Gastroesophageal sphincter (tissue), 4 donors: ENCODE measurements around the gene OR2D3. TPM values are rescaled to one million over a fixed set of nuclear protein-coding genes. Genes with fewer than 3 reads are reported as not detected.

ENCODE experiments used
- ATAC-seq: fragments of 150-250 bp; one replicate; pipeline ENCODE4 v1.9.1; 2016; ENCODE audit warnings: mild to moderate bottlenecking, moderate library complexity
- H3K27ac ChIP-seq, 4 donors: fragments of 200-600 bp; sonication (generic) in 3 of 4; 1 replicate in 3 of 4; 2 replicates in 1 of 4; pipeline ENCODE4 v1.5.1; 2016 to 2019
- H3K27me3 ChIP-seq: fragments of 200-600 bp; sonication (generic); one replicate; pipeline ENCODE4 v1.5.1; 2019
- H3K36me3 ChIP-seq, 2 donors: fragments of 200-600 bp; sonication (generic); one replicate each; pipeline ENCODE4 v1.5.1; 2019; ENCODE audit warnings: control low read depth in 1 of 2
- H3K4me1 ChIP-seq, 3 donors: fragments of 200-600 bp; sonication (generic); 1 replicate in 2 of 3; 2 replicates in 1 of 3; pipeline ENCODE4 v1.5.1; 2016 to 2019; ENCODE audit warnings: control low read depth in 2 of 3
- H3K4me3 ChIP-seq, 2 donors: fragments of 200-600 bp; sonication (generic); one replicate each; pipeline ENCODE4 v1.5.1; 2019; ENCODE audit warnings: mild to moderate bottlenecking in 1 of 2, moderate library complexity in 1 of 2
- H3K9me3 ChIP-seq, 3 donors: fragments of 200-600 bp; sonication (generic); one replicate each; pipeline ENCODE4 v1.5.1; 2017 to 2019; ENCODE audit warnings: control low read depth in 2 of 3
- EP300 ChIP-seq: sonication (generic); formaldehyde crosslinking; IDR thresholded peaks from one replicate; pipeline ENCODE4 v1.6.1; 2017; ENCODE audit warnings: antibody characterized with exemption, mild to moderate bottlenecking
- POLR2A ChIP-seq, 2 donors: fragments of 450-650 bp; IDR thresholded peaks; one replicate each; pipeline ENCODE4 v1.6.1; 2017; ENCODE audit warnings: antibody characterized with exemption in 2 of 2, mild to moderate bottlenecking in 2 of 2, moderate library complexity in 1 of 2
- POLR2AphosphoS5 ChIP-seq: sonication (generic); formaldehyde crosslinking; IDR thresholded peaks from one replicate; pipeline ENCODE4 v1.6.1; 2017; ENCODE audit warnings: antibody characterized with exemption
- WGBS, 2 donors: methylation state at CpG; one replicate each; pipeline ENCODE4 v1.1.5; 2018; ENCODE audit warnings: low coverage in 1 of 2; 5-methylcytosine and 5-hydroxymethylcytosine counted together
- total RNA-seq, 4 donors: library from RNA; depleted of rRNA; stranded (reverse); fragments of >200 nt; gene quantifications; one replicate each; pipeline ENCODE4 v1.1.0, GENCODE V29; 2016
- TF ChIP-seq, protein P1 (sequence below), 4 experiments: fragments of 200-600 bp in 2 of 4; fragments of 450-650 bp in 2 of 4; sonication (generic) in 1 of 4; IDR thresholded peaks; one replicate each; pipeline ENCODE4 v1.5.1; 2017 to 2019; ENCODE audit warnings: antibody characterized with exemption in 4 of 4, mild to moderate bottlenecking in 2 of 4, moderate library complexity in 2 of 4

OR2D3 gene, protein sequence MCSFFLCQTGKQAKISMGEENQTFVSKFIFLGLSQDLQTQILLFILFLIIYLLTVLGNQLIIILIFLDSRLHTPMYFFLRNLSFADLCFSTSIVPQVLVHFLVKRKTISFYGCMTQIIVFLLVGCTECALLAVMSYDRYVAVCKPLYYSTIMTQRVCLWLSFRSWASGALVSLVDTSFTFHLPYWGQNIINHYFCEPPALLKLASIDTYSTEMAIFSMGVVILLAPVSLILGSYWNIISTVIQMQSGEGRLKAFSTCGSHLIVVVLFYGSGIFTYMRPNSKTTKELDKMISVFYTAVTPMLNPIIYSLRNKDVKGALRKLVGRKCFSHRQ
- total RNA-seq, result not detected

DNA sequence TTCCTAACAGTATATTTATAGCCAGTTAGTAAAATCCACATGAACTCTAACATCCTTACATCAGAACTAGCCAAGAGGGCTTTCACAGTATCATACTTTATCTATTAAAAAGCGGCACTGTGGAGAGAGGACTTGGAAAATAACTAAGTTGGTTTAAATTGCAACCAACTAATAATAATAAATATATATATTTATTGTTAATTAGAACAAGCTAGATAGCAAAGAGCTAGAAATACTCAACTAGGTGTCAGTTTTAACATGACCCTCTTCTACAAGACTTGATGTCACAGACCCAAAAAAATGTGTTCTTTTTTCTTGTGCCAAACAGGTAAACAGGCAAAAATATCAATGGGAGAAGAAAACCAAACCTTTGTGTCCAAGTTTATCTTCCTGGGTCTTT lies at the start of gene OR2D3:
Gene OR2D3 (plus strand): TSS at position 301 of the 400 bp plus-strand sequence. CDS start 0 bp downstream, at position 301.
- TF ChIP-seq POLR2A (IDR thresholded peaks at IDR 0.05), result no peak
- no peak for ATAC-seq
- H3K27me3 ChIP-seq, result no peaks in the 10 kb centered on the region
- no peaks in the 10 kb centered on the region for H3K36me3 ChIP-seq
- H3K27ac ChIP-seq, result no peak within 1 kb of the TSS
- 94 to 100% methylated on average over 1 of the region's 1 CpG for WGBS, 2 donors
- H3K9me3 ChIP-seq, result no peaks in the 10 kb centered on the region
- no peaks in the 10 kb centered on the region for H3K4me1 ChIP-seq
- no peak within 1 kb of the TSS for H3K4me3 ChIP-seq

DNA sequence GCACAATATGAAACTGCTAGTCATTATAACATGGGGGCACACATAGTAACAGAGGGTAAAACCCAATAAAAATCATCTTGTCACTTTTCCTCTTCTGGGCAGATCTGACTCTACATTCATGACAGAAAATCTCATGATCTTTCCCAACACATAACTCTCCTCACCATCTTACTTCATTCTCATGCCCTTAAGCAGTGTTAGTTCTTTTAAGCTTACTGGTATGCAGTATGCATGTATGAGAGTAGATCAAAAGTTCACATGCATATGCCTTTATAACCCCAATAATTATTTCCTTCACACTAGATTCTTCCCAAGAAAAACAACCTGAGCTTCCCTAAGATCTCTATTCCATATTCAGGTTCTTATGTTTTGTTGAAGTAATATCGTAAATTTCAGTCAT lies 49.5 kb upstream of the OR2D3 start:
- Histone ChIP-seq H3K27ac (no peak overlapping the region), H3K36me3 (no peaks in the 10 kb centered on the region), H3K9me3 (no peaks in the 10 kb centered on the region), H3K27me3 (no peaks in the 10 kb centered on the region), H3K4me1 (no peaks in the 10 kb centered on the region), H3K4me3 (no peak overlapping the region)
- TF ChIP-seq POLR2A (IDR thresholded peaks at IDR 0.05) (no peak), POLR2AphosphoS5 (no peak), EP300 (no peak)
- TF ChIP-seq, protein P1, sequence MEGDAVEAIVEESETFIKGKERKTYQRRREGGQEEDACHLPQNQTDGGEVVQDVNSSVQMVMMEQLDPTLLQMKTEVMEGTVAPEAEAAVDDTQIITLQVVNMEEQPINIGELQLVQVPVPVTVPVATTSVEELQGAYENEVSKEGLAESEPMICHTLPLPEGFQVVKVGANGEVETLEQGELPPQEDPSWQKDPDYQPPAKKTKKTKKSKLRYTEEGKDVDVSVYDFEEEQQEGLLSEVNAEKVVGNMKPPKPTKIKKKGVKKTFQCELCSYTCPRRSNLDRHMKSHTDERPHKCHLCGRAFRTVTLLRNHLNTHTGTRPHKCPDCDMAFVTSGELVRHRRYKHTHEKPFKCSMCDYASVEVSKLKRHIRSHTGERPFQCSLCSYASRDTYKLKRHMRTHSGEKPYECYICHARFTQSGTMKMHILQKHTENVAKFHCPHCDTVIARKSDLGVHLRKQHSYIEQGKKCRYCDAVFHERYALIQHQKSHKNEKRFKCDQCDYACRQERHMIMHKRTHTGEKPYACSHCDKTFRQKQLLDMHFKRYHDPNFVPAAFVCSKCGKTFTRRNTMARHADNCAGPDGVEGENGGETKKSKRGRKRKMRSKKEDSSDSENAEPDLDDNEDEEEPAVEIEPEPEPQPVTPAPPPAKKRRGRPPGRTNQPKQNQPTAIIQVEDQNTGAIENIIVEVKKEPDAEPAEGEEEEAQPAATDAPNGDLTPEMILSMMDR (IDR thresholded peaks at IDR 0.05), result no peak
- no peak for ATAC-seq
- WGBS, 2 donors, result 87 to 100% methylated on average over 1 of the region's 1 CpG

DNA sequence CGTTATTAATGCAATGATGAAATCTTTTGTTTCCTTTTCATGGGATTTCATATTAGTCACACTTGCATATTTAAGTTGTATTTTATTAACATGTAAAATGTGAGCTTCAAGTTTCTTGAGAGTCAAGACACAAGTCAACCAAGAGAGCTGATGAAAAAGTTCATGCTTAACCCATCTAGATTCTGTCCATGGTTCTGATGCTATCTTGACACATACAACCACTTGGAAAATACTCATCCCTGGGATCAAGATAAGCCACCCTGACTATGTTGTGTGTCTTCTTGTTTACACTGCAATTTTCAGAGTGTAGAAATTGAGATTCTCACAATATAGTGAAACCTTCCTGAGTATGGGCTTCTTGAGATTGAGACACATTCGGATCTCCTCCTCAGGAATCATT lies 45.0 kb upstream of the OR2D3 start:
- WGBS, 2 donors, result 86 to 92% methylated on average over 2 of the region's 2 CpGs
- Histone ChIP-seq H3K9me3 (peaks cover 0 to 5% (median 0%) of the 10 kb centered on the region in 3 donors), H3K36me3 (no peaks in the 10 kb centered on the region), H3K4me1 (no peaks in the 10 kb centered on the region), H3K4me3 (no peak overlapping the region), H3K27me3 (no peaks in the 10 kb centered on the region), H3K27ac (no peak overlapping the region)
- no peak for ATAC-seq
- TF ChIP-seq, protein P1 (IDR thresholded peaks at IDR 0.05), result no peak

DNA sequence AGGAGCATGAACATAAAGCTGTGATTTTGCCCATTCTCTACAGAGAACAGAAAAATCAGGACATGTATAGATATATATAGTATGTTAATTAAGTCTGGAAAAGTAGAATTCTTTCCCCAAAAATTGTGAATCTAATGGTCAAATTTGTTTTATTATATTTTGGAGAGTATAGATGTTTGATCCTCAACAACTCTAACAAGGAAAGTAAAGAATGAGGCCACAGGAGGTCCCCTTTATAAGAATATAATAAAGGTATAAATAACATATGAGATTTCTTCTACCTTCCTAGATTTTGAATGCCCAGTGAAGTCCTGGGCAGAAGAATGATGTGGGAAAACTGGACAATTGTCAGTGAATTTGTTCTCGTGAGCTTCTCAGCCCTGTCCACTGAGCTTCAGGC lies 44.5 kb upstream of the OR2D3 start, which contains the start of gene OR10A4:
Gene OR10A4 (plus strand): TSS at position 301 of the 400 bp plus-strand sequence. CDS start 23 bp downstream, at position 324.
- H3K9me3 ChIP-seq, result peaks cover 0 to 5% (median 0%) of the 10 kb centered on the region in 3 donors
- WGBS, 2 donors, result 83 to 88% methylated on average over 1 of the region's 1 CpG
- no peaks in the 10 kb centered on the region for H3K27me3 ChIP-seq
- no peaks in the 10 kb centered on the region for H3K4me1 ChIP-seq
- no peak for ATAC-seq
- H3K4me3 ChIP-seq, result no peak within 1 kb of the TSS
- TF ChIP-seq POLR2AphosphoS5 (no peak), EP300 (no peak), POLR2A (IDR thresholded peaks at IDR 0.05) (no peak)
- TF ChIP-seq, protein P1 (IDR thresholded peaks at IDR 0.05), result no peak
- no peaks in the 10 kb centered on the region for H3K36me3 ChIP-seq
- H3K27ac ChIP-seq, result no peak within 1 kb of the TSS

DNA sequence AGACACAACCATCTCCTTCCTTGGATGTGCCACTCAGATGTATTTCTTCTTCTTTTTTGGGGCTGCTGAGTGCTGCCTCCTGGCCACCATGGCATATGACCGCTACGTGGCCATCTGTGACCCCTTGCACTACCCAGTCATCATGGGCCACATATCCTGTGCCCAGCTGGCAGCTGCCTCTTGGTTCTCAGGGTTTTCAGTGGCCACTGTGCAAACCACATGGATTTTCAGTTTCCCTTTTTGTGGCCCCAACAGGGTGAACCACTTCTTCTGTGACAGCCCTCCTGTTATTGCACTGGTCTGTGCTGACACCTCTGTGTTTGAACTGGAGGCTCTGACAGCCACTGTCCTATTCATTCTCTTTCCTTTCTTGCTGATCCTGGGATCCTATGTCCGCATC lies 43.9 kb upstream of the OR2D3 start:
- WGBS, 2 donors, result 81 to 87% methylated on average over 3 of the region's 3 CpGs
- no peak for TF ChIP-seq EP300
- TF ChIP-seq, protein P1 (IDR thresholded peaks at IDR 0.05), result no peak
- no peak for TF ChIP-seq POLR2A (IDR thresholded peaks at IDR 0.05)
- TF ChIP-seq POLR2AphosphoS5, result no peak
- no peak overlapping the region for H3K4me3 ChIP-seq
- no peaks in the 10 kb centered on the region for H3K36me3 ChIP-seq
- H3K4me1 ChIP-seq, result no peaks in the 10 kb centered on the region
- H3K27me3 ChIP-seq, result no peaks in the 10 kb centered on the region
- ATAC-seq, result no peak
- no peak overlapping the region for H3K27ac ChIP-seq
- peaks cover 0 to 5% (median 0%) of the 10 kb centered on the region in 3 donors for H3K9me3 ChIP-seq
